PFSK-1 (cell line): ENCODE measurements around the gene TP53BP1.

Source experiments
- POLR2AphosphoS5 ChIP-seq: IDR thresholded peaks from 2 replicates; pipeline ENCODE4 v1.6.1; 2012; ENCODE audit warnings: low read depth, mild to moderate bottlenecking, control low read depth, low read length, moderate library complexity
- TAF1 ChIP-seq: IDR thresholded peaks from 2 replicates; pipeline ENCODE4 v1.6.1; 2012; ENCODE audit warnings: low read length, control low read depth, borderline replicate concordance; ENCODE audit not compliant: insufficient read depth

DNA sequence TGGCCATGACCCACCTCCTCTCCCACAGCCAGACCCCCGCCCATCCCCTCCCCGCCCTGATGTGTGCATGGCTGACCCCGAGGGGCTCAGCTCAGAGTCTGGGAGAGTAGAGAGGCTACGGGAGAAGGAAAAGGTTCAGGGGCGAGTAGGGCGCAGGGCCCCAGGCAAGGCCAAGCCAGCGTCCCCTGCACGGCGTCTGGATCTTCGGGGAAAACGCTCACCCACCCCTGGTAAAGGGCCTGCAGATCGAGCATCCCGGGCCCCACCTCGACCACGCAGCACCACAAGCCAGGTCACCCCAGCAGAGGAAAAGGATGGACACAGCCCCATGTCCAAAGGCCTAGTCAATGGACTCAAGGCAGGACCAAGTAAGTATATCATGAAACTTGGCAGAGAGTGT, 36.2 kb upstream of the TP53BP1 start:
- TF ChIP-seq TAF1, result no peak
- TF ChIP-seq POLR2AphosphoS5, result no peak
